Peyer's patch (tissue), 4 donors: ENCODE results near the gene SERGEF.

Source experiments
- POLR2A ChIP-seq, 2 donors: fragments of 450-650 bp; IDR thresholded peaks; one replicate each; pipeline ENCODE4 v1.5.1; 2017; ENCODE audit warnings: antibody characterized with exemption in 2 of 2, mild to moderate bottlenecking in 2 of 2, moderate library complexity in 2 of 2
- TF ChIP-seq, protein P1 (sequence below), 6 experiments: fragments of 450-650 bp in 4 of 6; fragments of 200-600 bp in 2 of 6; sonication (generic) in 1 of 6; IDR thresholded peaks; one replicate each; pipeline ENCODE4 v1.5.1; 2017 to 2019; ENCODE audit warnings: antibody characterized with exemption in 6 of 6, mild to moderate bottlenecking in 3 of 6, moderate library complexity in 1 of 6

DNA sequence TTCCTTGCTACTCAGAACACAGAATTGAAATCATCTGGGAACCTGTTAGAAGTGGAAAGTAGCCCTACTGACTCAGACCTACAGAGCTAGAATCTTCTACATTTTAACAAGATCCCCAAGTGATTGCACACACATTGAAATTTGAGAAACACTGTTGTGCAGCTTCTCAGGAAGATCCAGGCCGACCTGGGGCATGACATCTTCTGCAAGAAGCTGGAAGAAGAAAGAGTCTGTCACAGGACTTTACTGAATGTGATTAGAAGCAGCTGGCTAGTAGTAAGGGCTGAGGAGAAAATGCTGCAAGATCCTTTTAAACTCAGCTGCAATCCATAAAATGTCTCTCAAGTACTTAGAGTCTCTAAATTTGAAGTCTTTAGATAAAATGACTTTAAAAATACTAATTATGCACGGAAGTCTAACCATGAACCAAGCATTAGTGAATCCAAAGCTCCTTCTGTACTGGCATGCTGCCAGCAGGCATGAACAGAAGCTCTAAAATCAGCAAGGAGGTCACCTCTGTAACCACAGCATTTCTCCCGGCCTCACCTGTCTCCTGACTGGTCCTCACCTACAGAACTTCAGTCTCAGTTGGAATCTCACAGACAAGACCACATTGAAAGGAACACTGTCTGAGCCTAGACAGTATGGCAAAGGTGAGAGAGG, 85.0 kb downstream of the SERGEF start:
- no peak for TF ChIP-seq POLR2A (IDR thresholded peaks at IDR 0.05)
- TF ChIP-seq, protein P1, sequence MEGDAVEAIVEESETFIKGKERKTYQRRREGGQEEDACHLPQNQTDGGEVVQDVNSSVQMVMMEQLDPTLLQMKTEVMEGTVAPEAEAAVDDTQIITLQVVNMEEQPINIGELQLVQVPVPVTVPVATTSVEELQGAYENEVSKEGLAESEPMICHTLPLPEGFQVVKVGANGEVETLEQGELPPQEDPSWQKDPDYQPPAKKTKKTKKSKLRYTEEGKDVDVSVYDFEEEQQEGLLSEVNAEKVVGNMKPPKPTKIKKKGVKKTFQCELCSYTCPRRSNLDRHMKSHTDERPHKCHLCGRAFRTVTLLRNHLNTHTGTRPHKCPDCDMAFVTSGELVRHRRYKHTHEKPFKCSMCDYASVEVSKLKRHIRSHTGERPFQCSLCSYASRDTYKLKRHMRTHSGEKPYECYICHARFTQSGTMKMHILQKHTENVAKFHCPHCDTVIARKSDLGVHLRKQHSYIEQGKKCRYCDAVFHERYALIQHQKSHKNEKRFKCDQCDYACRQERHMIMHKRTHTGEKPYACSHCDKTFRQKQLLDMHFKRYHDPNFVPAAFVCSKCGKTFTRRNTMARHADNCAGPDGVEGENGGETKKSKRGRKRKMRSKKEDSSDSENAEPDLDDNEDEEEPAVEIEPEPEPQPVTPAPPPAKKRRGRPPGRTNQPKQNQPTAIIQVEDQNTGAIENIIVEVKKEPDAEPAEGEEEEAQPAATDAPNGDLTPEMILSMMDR (IDR thresholded peaks at IDR 0.05) = no peak
